ENCODE data around the gene ATP6V0D1.

ATP6V0D1 gene

GRCh38 chr16:67388591-67388990 lies 92.4 kb downstream of the ATP6V0D1 start:
- TF ChIP-seq GLI4 (tag by site-specific recombination; IDR thresholded peaks at IDR 0.05) (no peak), RBAK (tag by site-specific recombination; IDR thresholded peaks at IDR 0.05) (no peak), ZNF155 (tag by site-specific recombination; IDR thresholded peaks at IDR 0.05) (no peak), CTCF (tag by site-specific recombination; IDR thresholded peaks at IDR 0.05) (no peak), PRDM2 (tag by site-specific recombination; IDR thresholded peaks at IDR 0.05; ENCODE audit: borderline replicate concordance) (no peak)
- POLR2A ChIA-PET = no interaction called here
- Histone ChIP-seq H3K36me3 (ENCODE audit: control insufficient read depth in 2 of 2, insufficient read depth in 1 of 2, low read length in 2 of 2) (no peaks in the 10 kb centered on the region), H3K4me1 (ENCODE audit: control insufficient read depth, insufficient read depth, low read length) (peaks cover 6% of the 10 kb centered on the region; the same call in 1 of the 2 replicates), H3K4me3 (ENCODE audit: low read depth, low read length) (no peak overlapping the region), H3K9me3 (ENCODE audit: control insufficient read depth, insufficient read depth, low read depth, low read length) (no peaks in the 10 kb centered on the region), H3K27ac (ENCODE audit: extremely low read depth, low read depth, low read length) (no peak overlapping the region)
- CTCF ChIA-PET = interaction anchor here (0.6 to 1.8 kb wide), 4 partner anchors 15 to 162 kb away, joined by 3 to 6 read pairs (median 4); partner anchors contain the start of gene TMEM208

GRCh38 chr16:67388191-67388590 lies 92.8 kb downstream of the ATP6V0D1 start:
- Histone ChIP-seq H3K9me3 (ENCODE audit: control insufficient read depth, insufficient read depth, low read depth, low read length) (no peaks in the 10 kb centered on the region), H3K4me3 (ENCODE audit: low read depth, low read length) (no peak overlapping the region), H3K4me1 (ENCODE audit: control insufficient read depth, insufficient read depth, low read length) (peaks cover 5% of the 10 kb centered on the region; the same call in 1 of the 2 replicates), H3K27ac (ENCODE audit: extremely low read depth, low read depth, low read length) (no peak overlapping the region), H3K36me3 (ENCODE audit: control insufficient read depth in 2 of 2, insufficient read depth in 1 of 2, low read length in 2 of 2) (no peaks in the 10 kb centered on the region)
- ChIA-PET CTCF (interaction anchor here (0.7 to 0.9 kb wide), 2 partner anchors 12 to 28 kb away, joined by 3 to 4 read pairs; no protein-coding TSS in a partner anchor), POLR2A (no interaction called here)
- no peak for TF ChIP-seq ZEB2 (tag by site-specific recombination; IDR thresholded peaks at IDR 0.05)
